ENCODE data around the gene FOS.
"Not testable (repeated sequence)": the region's sequence is repeated elsewhere in the genome, so short reads cannot be mapped to it uniquely, and the experiment has no call there.

The FOS gene

GRCh38 chr14:75278422-75279152, at the start of gene FOS:
TSS of gene FOS (plus strand) at chr14:75278828. CDS start at chr14:75278983, 155 bp downstream.
- DNase-seq (ENCODE audit: low read depth), result peak; percentile 97

DNA sequence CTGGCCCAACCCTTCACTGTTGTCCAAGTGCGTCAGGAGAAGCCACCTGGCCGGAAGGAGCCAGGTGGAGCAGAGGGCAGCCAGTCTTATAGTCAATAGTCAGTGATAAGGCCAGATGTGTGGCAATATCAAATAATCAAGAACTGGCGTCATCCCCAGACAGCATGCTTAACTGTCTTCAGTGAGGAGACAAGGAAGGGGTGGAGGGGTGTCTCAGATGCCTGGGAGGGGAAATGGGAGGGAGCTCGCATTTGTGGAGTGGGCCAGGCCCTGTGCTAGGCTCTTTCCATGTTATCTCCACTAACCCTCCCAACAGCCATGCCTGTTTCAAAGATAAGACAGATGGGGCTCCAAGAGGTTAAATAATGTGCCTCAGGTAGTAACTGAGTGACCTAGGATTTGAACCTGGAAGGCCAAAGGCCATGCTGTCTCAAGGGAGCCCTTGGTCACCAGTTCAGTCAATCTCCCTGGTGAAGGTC, 48.9 kb upstream of the FOS start:
- DNase-seq (ENCODE audit: low read depth), result no peak

- DNase-seq (ENCODE audit: low read depth), result no peak
These were observed 48.4 kb upstream of the FOS start for GRCh38 chr14:75230140-75230792.

DNA sequence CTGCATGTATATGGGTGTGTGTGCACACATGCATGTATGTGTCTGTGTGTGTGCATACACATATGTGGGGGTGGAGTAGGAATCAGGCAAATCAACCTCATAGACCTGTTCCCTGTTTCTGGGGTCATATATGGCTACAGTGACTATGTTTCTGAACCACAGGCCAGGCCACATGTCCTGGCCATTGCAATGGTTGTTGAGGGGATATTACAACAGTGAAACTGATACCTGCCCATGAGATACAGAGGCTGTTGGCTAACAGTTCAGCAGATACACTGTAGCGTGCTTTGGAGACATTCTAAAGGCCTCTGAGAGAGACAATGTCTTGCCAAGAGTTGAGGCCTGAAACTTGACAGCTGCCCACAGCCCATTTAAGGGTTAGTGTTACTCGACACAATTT, 47.3 kb upstream of the FOS start:
- DNase-seq (ENCODE audit: low read depth), result no peak

DNA sequence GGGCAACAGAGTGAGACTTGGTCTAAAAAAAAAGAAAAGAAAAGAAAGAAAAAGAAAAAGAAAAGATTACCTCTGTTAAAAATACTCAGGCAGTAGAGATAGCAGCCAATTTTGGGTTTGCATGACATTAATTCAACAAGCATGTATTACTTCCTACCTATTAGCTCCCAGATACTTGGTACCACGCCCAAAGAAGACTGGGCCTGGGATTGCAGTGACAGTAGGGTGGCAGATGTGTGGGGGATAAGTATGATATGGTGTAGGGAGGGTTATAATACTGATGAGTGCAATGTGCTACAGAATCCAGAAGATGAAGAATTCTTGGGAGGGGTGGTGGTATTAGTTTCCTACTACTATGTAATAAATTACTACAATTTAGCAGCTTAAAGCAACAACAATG, 46.4 kb upstream of the FOS start:
- no peak for DNase-seq (ENCODE audit: low read depth)

DNA sequence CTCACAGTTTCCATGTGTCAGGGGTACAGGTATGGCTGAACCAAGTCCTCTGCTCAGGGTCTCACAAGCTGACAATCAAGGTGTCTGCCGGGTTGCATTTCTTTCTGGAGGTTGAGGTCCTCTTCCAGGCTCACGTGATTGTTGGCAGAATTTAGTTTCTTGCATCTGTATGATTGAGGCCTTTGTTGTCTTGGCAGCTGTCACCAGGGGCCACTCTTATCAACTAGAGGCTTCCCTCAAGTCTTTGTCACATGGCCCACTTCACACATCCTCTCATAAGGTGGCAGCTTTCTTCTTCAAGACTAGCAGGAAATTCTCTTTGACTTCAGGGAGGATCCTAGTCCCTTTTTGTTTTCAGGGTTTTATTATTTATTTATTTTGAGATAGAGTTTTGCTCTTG, 46.0 kb upstream of the FOS start:
- no peak for DNase-seq (ENCODE audit: low read depth)

GRCh38 chr14:75234173-75235115, 44.2 kb upstream of the FOS start:
- peak; percentile 16 for DNase-seq (ENCODE audit: low read depth)

- not testable (repeated sequence) for DNase-seq (ENCODE audit: low read depth)
These were observed 43.4 kb upstream of the FOS start for GRCh38 chr14:75235198-75235597.

DNA sequence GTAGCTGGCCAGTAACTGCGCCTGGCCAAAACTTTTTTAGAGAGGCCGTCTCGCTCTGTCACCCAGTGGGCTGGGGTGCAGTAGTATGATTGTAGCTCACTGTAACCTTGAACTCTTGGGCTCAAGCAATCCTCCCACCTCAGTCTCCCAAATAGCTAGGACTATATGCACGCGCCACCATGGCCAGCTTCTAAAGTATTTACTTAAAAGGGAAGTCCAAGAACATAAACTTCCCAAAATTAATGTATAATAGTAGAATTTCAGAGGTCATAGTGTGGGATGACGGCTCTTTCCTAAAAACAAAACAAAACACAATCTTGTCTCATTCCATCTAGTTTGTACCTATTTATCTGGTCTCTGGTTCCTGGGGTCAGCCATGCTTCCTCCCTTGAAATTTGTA, 42.2 kb upstream of the FOS start:
- DNase-seq (ENCODE audit: low read depth), result no peak

DNA sequence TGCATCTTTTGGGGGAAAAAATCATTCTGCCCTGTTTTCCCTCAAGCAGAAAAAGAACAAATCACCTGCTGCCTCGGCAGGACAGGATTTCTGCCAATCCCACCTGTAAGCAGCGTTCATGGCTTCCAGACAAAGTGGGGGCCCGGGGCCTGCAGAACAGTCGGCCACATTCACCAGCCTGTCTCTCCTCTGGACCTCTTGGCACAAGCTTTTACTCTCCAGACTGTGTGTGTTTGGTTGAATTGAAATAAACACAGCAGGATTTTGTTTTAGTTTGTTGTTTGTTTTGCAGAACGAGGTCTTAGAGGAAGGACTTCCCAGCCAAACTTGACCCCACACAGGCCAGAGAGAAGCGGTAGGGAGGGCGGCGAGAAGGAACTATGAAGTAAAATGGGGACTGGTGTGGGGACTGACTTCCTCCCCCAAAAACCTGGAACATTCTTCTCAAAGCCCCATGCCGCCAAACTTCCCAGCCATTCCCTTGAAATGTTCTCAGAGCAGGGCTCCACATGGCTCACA, 41.7 kb upstream of the FOS start:
- DNase-seq (ENCODE audit: low read depth), result no peak

- DNase-seq (ENCODE audit: low read depth), result no peak
These were observed 39.7 kb upstream of the FOS start for GRCh38 chr14:75238756-75239455.

DNA sequence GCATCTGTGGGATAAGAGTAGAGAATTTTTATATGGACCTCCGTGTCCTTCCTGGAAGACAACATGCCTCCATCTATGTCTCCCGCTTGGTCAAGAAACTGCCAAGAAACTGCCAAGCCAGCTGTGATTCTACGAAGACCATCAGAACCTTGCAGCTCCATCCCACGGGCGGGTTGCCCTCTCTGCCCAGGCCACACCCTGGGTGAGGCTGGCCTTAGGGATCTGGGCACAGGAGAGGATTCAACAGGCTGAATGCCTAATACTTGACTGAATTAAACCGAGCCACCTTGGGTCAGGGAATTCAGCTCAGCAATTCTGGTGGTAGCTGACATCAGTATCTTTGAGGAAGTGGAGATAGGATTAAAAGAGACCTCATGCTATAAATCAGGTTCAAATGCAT, 37.8 kb upstream of the FOS start:
- DNase-seq (ENCODE audit: low read depth), result no peak

DNA sequence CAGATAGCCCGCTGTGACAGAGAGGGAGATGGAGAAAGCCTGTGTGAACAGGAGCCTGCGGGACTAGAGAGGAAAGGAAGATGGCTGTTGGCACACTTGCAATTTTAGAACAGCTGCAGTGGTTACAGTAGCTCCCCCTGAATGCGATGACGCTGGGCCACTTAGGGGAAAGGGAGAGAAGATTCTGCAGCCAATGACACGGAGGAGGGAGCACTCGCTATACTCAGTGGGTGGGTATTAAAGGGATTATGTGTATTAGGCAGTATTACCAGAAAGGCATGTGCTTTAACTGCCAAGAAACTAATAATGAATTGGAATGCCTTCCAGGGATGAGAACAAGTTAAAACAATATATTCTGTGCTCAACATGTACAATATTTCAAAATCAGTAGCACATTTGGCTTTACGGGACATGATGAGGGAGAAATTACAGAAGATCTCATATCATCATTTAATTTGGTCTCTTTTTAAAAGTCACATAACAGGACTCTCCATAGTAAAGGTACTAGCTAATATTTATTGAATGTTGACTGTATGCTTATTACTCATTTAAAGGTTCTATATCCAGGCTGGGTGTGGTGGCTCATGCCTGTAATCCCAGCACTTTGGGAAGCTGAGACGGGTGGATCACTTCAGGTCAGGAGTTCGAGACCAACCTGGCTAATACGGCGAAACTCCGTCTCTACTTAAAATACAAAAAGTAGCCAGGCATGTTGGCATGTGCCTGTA, 35.9 kb upstream of the FOS start:
- peak; percentile 99 for DNase-seq (ENCODE audit: low read depth)

DNA sequence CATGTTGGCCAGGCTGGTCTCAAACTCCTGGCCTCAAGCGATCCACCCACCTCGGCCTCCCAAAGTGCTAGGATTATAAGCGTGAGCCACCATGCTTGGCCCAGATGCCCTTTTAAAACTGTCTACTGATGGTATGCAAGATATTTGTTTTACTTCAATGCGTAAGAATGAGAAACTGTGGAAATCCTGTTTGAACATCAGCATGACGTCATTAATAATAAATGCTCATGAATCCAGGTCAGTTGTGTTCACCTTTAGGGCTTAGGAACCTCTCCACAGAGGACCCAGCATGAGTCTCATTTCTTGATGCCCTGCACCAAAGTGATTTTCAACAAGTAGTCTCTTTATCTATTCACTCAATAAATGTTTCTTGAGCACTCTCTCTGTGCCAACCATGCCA, 34.5 kb upstream of the FOS start:
- DNase-seq (ENCODE audit: low read depth), result no peak

GRCh38 chr14:75246546-75247285, 31.9 kb upstream of the FOS start:
- no peak for DNase-seq (ENCODE audit: low read depth)

GRCh38 chr14:75247286-75247922, 31.2 kb upstream of the FOS start:
- no peak for DNase-seq (ENCODE audit: low read depth)

- no peak for DNase-seq (ENCODE audit: low read depth)
These were observed 30.7 kb upstream of the FOS start for GRCh38 chr14:75247939-75248338.

- no peak for DNase-seq (ENCODE audit: low read depth)
These were observed 29.2 kb upstream of the FOS start for GRCh38 chr14:75249251-75249957.

- DNase-seq (ENCODE audit: low read depth), result peak; percentile 34
These were observed 28.7 kb upstream of the FOS start for GRCh38 chr14:75249958-75250336.
